KMS-11 (cell line): ENCODE measurements around the gene SLC20A1.

Source experiments
- H2AFZ ChIP-seq: fragments of 200-600 bp; sonication (generic); 2 replicates; pipeline ENCODE4 v1.6.1; 2016; ENCODE audit warnings: antibody characterized with exemption, mixed run types, low read depth
- H3K27ac ChIP-seq: fragments of 200-600 bp; sonication (generic); 2 replicates; pipeline ENCODE4 v1.6.1; 2016; ENCODE audit warnings: mild to moderate bottlenecking, mixed run types
- H3K27me3 ChIP-seq: fragments of 200-600 bp; sonication (generic); 2 replicates; pipeline ENCODE4 v1.6.1; 2017; ENCODE audit warnings: mild to moderate bottlenecking, low read depth, mixed run types, moderate library complexity; ENCODE audit not compliant: insufficient read depth
- H3K36me3 ChIP-seq: fragments of 200-600 bp; sonication (generic); 2 replicates; pipeline ENCODE4 v1.6.1; 2017; ENCODE audit warnings: mild to moderate bottlenecking, mixed run types; ENCODE audit not compliant: insufficient read depth
- H3K4me1 ChIP-seq: fragments of 200-600 bp; sonication (generic); 2 replicates; pipeline ENCODE4 v1.6.1; 2016; ENCODE audit warnings: mild to moderate bottlenecking, low read depth, mixed run types; ENCODE audit not compliant: poor library complexity, severe bottlenecking
- H3K4me2 ChIP-seq: fragments of 200-600 bp; sonication (generic); 2 replicates; pipeline ENCODE4 v1.7.0; 2016; ENCODE audit warnings: mild to moderate bottlenecking, mixed run types
- H3K4me3 ChIP-seq: fragments of 200-600 bp; sonication (generic); IDR thresholded peaks from 2 replicates; pipeline ENCODE4 v1.6.1; 2017; ENCODE audit warnings: low read depth, low read length, mixed read lengths; ENCODE audit not compliant: insufficient read depth
- H3K79me2 ChIP-seq: fragments of 200-600 bp; sonication (generic); 2 replicates; pipeline ENCODE4 v1.6.1; 2016; ENCODE audit warnings: low read depth, mixed run types; ENCODE audit not compliant: insufficient read depth
- H3K9ac ChIP-seq: fragments of 200-600 bp; sonication (generic); 2 replicates; pipeline ENCODE4 v1.6.1; 2016; ENCODE audit warnings: mild to moderate bottlenecking, mixed run types
- H4K20me1 ChIP-seq: fragments of 200-600 bp; sonication (generic); 2 replicates; pipeline ENCODE4 v1.6.1; 2016; ENCODE audit warnings: mild to moderate bottlenecking, mixed run types; ENCODE audit not compliant: insufficient read depth
- CTCF ChIP-seq: fragments of 200-600 bp; sonication (generic); conservative IDR thresholded peaks from 2 replicates; pipeline ENCODE4 v1.6.1; 2017; ENCODE audit warnings: low read depth, mild to moderate bottlenecking, antibody characterized with exemption, low read length, moderate library complexity, mixed read lengths

Gene SLC20A1

DNA sequence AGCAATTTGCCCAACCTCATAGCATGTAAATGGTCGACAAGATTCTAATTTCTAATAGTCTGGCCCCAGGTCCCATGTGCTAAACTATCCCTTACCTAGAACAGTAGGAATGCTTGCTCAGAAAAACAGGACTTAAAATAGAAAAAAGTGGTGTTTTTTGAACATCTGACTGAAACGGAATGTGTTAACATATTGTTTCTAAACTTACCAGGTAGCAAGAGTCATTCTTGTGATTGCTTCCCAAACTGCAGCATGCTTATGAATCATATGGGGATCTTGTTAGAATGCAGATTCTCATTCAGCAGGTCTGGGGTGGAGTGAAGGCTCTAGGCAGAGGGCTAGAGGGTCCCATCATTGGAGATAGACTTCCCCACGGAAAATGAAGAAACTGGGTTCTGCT, 5.8 kb upstream of the SLC20A1 start:
- H3K4me3 ChIP-seq = no peak overlapping the region
- H3K27me3 ChIP-seq = peaks cover 29% of the 10 kb centered on the region
- H3K4me2 ChIP-seq = no peak overlapping the region
- no peak overlapping the region for H3K27ac ChIP-seq
- peaks cover 17% of the 10 kb centered on the region for H3K4me1 ChIP-seq
- no peak for TF ChIP-seq CTCF
- no peak overlapping the region for H2AFZ ChIP-seq
- H3K9ac ChIP-seq = no peak overlapping the region
- no peaks in the 10 kb centered on the region for H3K36me3 ChIP-seq
- H3K79me2 ChIP-seq = no peaks in the 10 kb centered on the region
- H4K20me1 ChIP-seq = no peaks in the 10 kb centered on the region

GRCh38 chr2:112640467-112640799, 5.3 kb upstream of the SLC20A1 start:
- H3K4me2 ChIP-seq = no peak overlapping the region
- no peak overlapping the region for H3K4me3 ChIP-seq
- H4K20me1 ChIP-seq = no peaks in the 10 kb centered on the region
- no peak for TF ChIP-seq CTCF
- H3K79me2 ChIP-seq = no peaks in the 10 kb centered on the region
- H2AFZ ChIP-seq = no peak overlapping the region
- no peak overlapping the region for H3K27ac ChIP-seq
- peaks cover 17% of the 10 kb centered on the region for H3K4me1 ChIP-seq
- no peak overlapping the region for H3K9ac ChIP-seq
- no peaks in the 10 kb centered on the region for H3K36me3 ChIP-seq
- H3K27me3 ChIP-seq = peaks cover 24% of the 10 kb centered on the region

GRCh38 chr2:112640800-112641675, 4.7 kb upstream of the SLC20A1 start:
- Histone ChIP-seq H4K20me1 (no peaks in the 10 kb centered on the region), H3K4me3 (no peak overlapping the region), H3K27me3 (peaks cover 18% of the 10 kb centered on the region), H3K27ac (no peak overlapping the region), H3K4me1 (peaks cover 17% of the 10 kb centered on the region), H2AFZ (no peak overlapping the region), H3K79me2 (no peaks in the 10 kb centered on the region), H3K9ac (no peak overlapping the region), H3K36me3 (no peaks in the 10 kb centered on the region), H3K4me2 (no peak overlapping the region)
- TF ChIP-seq CTCF = no peak

GRCh38 chr2:112641701-112642100, 4.0 kb upstream of the SLC20A1 start:
- H3K4me3 ChIP-seq = no peak overlapping the region
- peaks cover 12% of the 10 kb centered on the region for H3K27me3 ChIP-seq
- no peaks in the 10 kb centered on the region for H4K20me1 ChIP-seq
- TF ChIP-seq CTCF = no peak
- peaks cover 12% of the 10 kb centered on the region for H3K4me1 ChIP-seq
- no peak overlapping the region for H3K9ac ChIP-seq
- H3K79me2 ChIP-seq = peaks cover under 1% of the 10 kb centered on the region; the same call in 1 of the 2 replicates
- no peak overlapping the region for H3K27ac ChIP-seq
- no peaks in the 10 kb centered on the region for H3K36me3 ChIP-seq
- no peak overlapping the region for H2AFZ ChIP-seq
- no peak overlapping the region for H3K4me2 ChIP-seq
